OCI-LY7 (cell line): ENCODE results near the gene CISTR.
"Not testable (repeated sequence)": the region's sequence is repeated elsewhere in the genome, so short reads cannot be mapped to it uniquely, and the experiment has no call there.

Experiments used
- CTCF ChIP-seq: fragments of 200-600 bp; sonication (generic); conservative IDR thresholded peaks from 2 replicates; pipeline ENCODE4 v1.5.1; 2014; ENCODE audit warnings: mild to moderate bottlenecking, antibody characterized with exemption, low read length, moderate library complexity, mixed read lengths
- EZH2phosphoT487 ChIP-seq: fragments of 200-600 bp; sonication (generic); IDR thresholded peaks from 2 replicates; pipeline ENCODE4 v1.6.1; 2018; ENCODE audit warnings: low read depth, borderline replicate concordance, mild to moderate bottlenecking, mixed run types, antibody characterized with exemption, low read length, moderate library complexity, mixed read lengths

GRCh38 chr12:53762793-53763192 lies 11.0 kb upstream of the CISTR start:
- TF ChIP-seq CTCF, EZH2phosphoT487: not testable (repeated sequence)
